ENCODE measurements around the gene GID4.

DNA sequence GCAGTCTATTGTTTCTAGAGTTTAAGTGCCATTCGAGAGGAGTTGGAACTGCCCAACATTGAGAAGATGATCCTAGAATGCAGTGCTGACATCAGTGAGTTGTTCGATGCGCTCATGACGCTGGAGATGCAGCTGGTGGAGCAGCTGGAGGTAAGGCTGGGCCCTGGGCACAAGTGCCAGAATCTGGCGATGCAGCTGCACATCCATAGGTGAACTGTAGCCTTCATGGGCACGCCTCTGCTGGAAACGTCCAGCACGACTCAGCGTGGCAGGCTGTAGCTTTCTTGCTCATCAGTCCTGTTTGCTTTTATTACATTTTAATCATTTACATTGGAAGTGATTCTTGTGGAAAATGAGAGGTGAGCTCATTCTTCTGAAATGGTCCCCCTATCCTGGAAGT, 34.9 kb upstream of the GID4 start:
- TF ChIP-seq RAD21 (IDR thresholded peaks at IDR 0.05; ENCODE audit: low read depth), result no peak
- TF ChIP-seq, protein P1, sequence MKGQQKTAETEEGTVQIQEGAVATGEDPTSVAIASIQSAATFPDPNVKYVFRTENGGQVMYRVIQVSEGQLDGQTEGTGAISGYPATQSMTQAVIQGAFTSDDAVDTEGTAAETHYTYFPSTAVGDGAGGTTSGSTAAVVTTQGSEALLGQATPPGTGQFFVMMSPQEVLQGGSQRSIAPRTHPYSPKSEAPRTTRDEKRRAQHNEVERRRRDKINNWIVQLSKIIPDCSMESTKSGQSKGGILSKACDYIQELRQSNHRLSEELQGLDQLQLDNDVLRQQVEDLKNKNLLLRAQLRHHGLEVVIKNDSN (IDR thresholded peaks at IDR 0.05), result no peak
- no peak for TF ChIP-seq CEBPB (IDR thresholded peaks at IDR 0.05)
- no peak for TF ChIP-seq NFIC (IDR thresholded peaks at IDR 0.05)
- TF ChIP-seq, protein P2, sequence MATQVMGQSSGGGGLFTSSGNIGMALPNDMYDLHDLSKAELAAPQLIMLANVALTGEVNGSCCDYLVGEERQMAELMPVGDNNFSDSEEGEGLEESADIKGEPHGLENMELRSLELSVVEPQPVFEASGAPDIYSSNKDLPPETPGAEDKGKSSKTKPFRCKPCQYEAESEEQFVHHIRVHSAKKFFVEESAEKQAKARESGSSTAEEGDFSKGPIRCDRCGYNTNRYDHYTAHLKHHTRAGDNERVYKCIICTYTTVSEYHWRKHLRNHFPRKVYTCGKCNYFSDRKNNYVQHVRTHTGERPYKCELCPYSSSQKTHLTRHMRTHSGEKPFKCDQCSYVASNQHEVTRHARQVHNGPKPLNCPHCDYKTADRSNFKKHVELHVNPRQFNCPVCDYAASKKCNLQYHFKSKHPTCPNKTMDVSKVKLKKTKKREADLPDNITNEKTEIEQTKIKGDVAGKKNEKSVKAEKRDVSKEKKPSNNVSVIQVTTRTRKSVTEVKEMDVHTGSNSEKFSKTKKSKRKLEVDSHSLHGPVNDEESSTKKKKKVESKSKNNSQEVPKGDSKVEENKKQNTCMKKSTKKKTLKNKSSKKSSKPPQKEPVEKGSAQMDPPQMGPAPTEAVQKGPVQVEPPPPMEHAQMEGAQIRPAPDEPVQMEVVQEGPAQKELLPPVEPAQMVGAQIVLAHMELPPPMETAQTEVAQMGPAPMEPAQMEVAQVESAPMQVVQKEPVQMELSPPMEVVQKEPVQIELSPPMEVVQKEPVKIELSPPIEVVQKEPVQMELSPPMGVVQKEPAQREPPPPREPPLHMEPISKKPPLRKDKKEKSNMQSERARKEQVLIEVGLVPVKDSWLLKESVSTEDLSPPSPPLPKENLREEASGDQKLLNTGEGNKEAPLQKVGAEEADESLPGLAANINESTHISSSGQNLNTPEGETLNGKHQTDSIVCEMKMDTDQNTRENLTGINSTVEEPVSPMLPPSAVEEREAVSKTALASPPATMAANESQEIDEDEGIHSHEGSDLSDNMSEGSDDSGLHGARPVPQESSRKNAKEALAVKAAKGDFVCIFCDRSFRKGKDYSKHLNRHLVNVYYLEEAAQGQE (IDR thresholded peaks at IDR 0.05; ENCODE audit: low read depth), result no peak
- TF ChIP-seq EGR1 (IDR thresholded peaks at IDR 0.05), result no peak
- no peak for TF ChIP-seq FOXM1 (IDR thresholded peaks at IDR 0.05; ENCODE audit: borderline replicate concordance, low read depth)
- TF ChIP-seq YY1 (IDR thresholded peaks at IDR 0.05; ENCODE audit: low read depth), result no peak
- TF ChIP-seq, protein P3, sequence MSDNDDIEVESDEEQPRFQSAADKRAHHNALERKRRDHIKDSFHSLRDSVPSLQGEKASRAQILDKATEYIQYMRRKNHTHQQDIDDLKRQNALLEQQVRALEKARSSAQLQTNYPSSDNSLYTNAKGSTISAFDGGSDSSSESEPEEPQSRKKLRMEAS (IDR thresholded peaks at IDR 0.05), result no peak
- TF ChIP-seq EP300 (IDR thresholded peaks at IDR 0.05; ENCODE audit: borderline replicate concordance), result no peak
- TF ChIP-seq CREB1 (IDR thresholded peaks at IDR 0.05; ENCODE audit: low read depth), result no peak
- TF ChIP-seq TAF1 (IDR thresholded peaks at IDR 0.05; ENCODE audit: low read depth), result no peak
- no peak for TF ChIP-seq TEAD4 (IDR thresholded peaks at IDR 0.05)
